ENCODE data around the gene VAX1.

DNA sequence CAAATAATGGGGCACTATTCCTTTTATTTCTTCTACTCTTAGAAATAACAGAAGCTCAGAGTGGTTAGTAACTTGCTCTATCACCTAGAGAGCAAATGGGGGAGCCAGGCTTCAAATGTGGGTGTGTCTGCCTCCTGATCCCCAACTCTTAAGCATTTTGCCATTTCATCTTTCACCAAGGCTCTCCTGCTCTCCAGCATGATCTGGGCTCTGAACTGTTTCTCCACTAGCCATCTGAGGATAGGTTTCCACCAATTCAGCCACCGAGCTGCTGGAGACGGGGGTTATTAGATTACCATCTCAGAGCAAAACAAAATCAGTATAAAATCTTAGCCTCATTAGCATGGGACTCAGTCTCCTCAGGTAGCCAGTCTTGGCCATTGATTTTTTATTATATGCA lies 20.2 kb upstream of the VAX1 start:
- no peak for TF ChIP-seq POLR2A (IDR thresholded peaks at IDR 0.05)
- TF ChIP-seq, protein P1, sequence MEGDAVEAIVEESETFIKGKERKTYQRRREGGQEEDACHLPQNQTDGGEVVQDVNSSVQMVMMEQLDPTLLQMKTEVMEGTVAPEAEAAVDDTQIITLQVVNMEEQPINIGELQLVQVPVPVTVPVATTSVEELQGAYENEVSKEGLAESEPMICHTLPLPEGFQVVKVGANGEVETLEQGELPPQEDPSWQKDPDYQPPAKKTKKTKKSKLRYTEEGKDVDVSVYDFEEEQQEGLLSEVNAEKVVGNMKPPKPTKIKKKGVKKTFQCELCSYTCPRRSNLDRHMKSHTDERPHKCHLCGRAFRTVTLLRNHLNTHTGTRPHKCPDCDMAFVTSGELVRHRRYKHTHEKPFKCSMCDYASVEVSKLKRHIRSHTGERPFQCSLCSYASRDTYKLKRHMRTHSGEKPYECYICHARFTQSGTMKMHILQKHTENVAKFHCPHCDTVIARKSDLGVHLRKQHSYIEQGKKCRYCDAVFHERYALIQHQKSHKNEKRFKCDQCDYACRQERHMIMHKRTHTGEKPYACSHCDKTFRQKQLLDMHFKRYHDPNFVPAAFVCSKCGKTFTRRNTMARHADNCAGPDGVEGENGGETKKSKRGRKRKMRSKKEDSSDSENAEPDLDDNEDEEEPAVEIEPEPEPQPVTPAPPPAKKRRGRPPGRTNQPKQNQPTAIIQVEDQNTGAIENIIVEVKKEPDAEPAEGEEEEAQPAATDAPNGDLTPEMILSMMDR (IDR thresholded peaks at IDR 0.05) = no peak
- no peak for TF ChIP-seq POLR2AphosphoS5 (IDR thresholded peaks at IDR 0.05)
- no peak for TF ChIP-seq EP300 (IDR thresholded peaks at IDR 0.05)

Data from upper lobe of left lung (tissue), 4 donors.